SKM-1 (cell line): ENCODE results near the gene CRMP1.

ENCODE experiments used
- DNase-seq: peaks from one replicate; lab custom pipeline; 2025; ENCODE audit not compliant: unreplicated experiment; lab: John Stamatoyannopoulos, UW

The CRMP1 gene

GRCh38 chr4:5893004-5893580, at the start of gene CRMP1:
Gene CRMP1, minus strand, starts transcription at chr4:5893086. Its CDS starts 117 bp downstream, at chr4:5892969.
- no peak for DNase-seq

GRCh38 chr4:5941601-5942000, 48.7 kb upstream of the CRMP1 start:
- no peak for DNase-seq

- no peak for DNase-seq
Measured at GRCh38 chr4:5940470-5941203, 47.8 kb upstream of the CRMP1 start.

GRCh38 chr4:5933996-5934831, 41.3 kb upstream of the CRMP1 start:
- no peak for DNase-seq

GRCh38 chr4:5933116-5933515, 40.2 kb upstream of the CRMP1 start:
- no peak for DNase-seq

- DNase-seq = no peak
Measured at GRCh38 chr4:5932035-5932568, 39.2 kb upstream of the CRMP1 start.

GRCh38 chr4:5931526-5931925, 38.6 kb upstream of the CRMP1 start:
- DNase-seq = no peak

- DNase-seq = no peak
Measured at GRCh38 chr4:5930876-5931275, 38.0 kb upstream of the CRMP1 start.

GRCh38 chr4:5930456-5930855, 37.6 kb upstream of the CRMP1 start:
- no peak for DNase-seq

GRCh38 chr4:5928844-5929420, 36.0 kb upstream of the CRMP1 start:
- DNase-seq = no peak

GRCh38 chr4:5928274-5928673, 35.4 kb upstream of the CRMP1 start:
- DNase-seq = no peak

- DNase-seq = no peak
Measured at GRCh38 chr4:5927747-5928146, 34.9 kb upstream of the CRMP1 start.

GRCh38 chr4:5927116-5927515, 34.2 kb upstream of the CRMP1 start:
- DNase-seq = no peak

- DNase-seq = no peak
Measured at GRCh38 chr4:5926598-5926997, 33.7 kb upstream of the CRMP1 start.

- DNase-seq = no peak
Measured at GRCh38 chr4:5925419-5926200, 32.7 kb upstream of the CRMP1 start.

- no peak for DNase-seq
Measured at GRCh38 chr4:5924461-5925125, 31.7 kb upstream of the CRMP1 start.

- no peak for DNase-seq
Measured at GRCh38 chr4:5923376-5923775, 30.5 kb upstream of the CRMP1 start.

GRCh38 chr4:5922556-5922955, 29.7 kb upstream of the CRMP1 start:
- DNase-seq = no peak

- DNase-seq = no peak
Measured at GRCh38 chr4:5921981-5922380, 29.1 kb upstream of the CRMP1 start.
